ENCODE measurements around the gene RNASEL.
"Not testable (repeated sequence)": the region's sequence is repeated elsewhere in the genome, so short reads cannot be mapped to it uniquely, and the experiment has no call there.

Gene RNASEL

GRCh38 chr1:182588500-182589396 is at the start of gene RNASEL:
Gene RNASEL, minus strand, starts transcription at chr1:182589256. Its CDS starts 2,450 bp downstream, at chr1:182586806.
- no peak for DNase-seq (ENCODE audit: low read depth, low spot score)

GRCh38 chr1:182637769-182638168 is 48.7 kb upstream of the RNASEL start:
- no peak for DNase-seq (ENCODE audit: low read depth, low spot score)

- DNase-seq (ENCODE audit: low read depth, low spot score), result no peak
Measured at GRCh38 chr1:182635871-182636270, 46.8 kb upstream of the RNASEL start.

GRCh38 chr1:182634306-182635072 is 45.4 kb upstream of the RNASEL start:
- DNase-seq (ENCODE audit: low read depth, low spot score), result no peak

GRCh38 chr1:182633657-182634281 is 44.7 kb upstream of the RNASEL start:
- no peak for DNase-seq (ENCODE audit: low read depth, low spot score)

GRCh38 chr1:182633031-182633430 is 44.0 kb upstream of the RNASEL start:
- no peak for DNase-seq (ENCODE audit: low read depth, low spot score)

- DNase-seq (ENCODE audit: low read depth, low spot score), result not testable (repeated sequence)
Measured at GRCh38 chr1:182632441-182632857, 43.4 kb upstream of the RNASEL start.

GRCh38 chr1:182631954-182632353 is 42.9 kb upstream of the RNASEL start:
- no peak for DNase-seq (ENCODE audit: low read depth, low spot score)

GRCh38 chr1:182631053-182631677 is 42.1 kb upstream of the RNASEL start:
- no peak for DNase-seq (ENCODE audit: low read depth, low spot score)

- DNase-seq (ENCODE audit: low read depth, low spot score), result no peak
Measured at GRCh38 chr1:182630586-182630985, 41.5 kb upstream of the RNASEL start.

- no peak for DNase-seq (ENCODE audit: low read depth, low spot score)
Measured at GRCh38 chr1:182629499-182630096, 40.5 kb upstream of the RNASEL start.

- no peak for DNase-seq (ENCODE audit: low read depth, low spot score)
Measured at GRCh38 chr1:182629080-182629479, 40.0 kb upstream of the RNASEL start.

GRCh38 chr1:182628657-182629056 is 39.6 kb upstream of the RNASEL start:
- DNase-seq (ENCODE audit: low read depth, low spot score), result no peak

GRCh38 chr1:182627622-182628021 is 38.6 kb upstream of the RNASEL start:
- no peak for DNase-seq (ENCODE audit: low read depth, low spot score)

- no peak for DNase-seq (ENCODE audit: low read depth, low spot score)
Measured at GRCh38 chr1:182626527-182626926, 37.5 kb upstream of the RNASEL start.

GRCh38 chr1:182625719-182626504 is 36.9 kb upstream of the RNASEL start:
- no peak for DNase-seq (ENCODE audit: low read depth, low spot score)

- no peak for DNase-seq (ENCODE audit: low read depth, low spot score)
Measured at GRCh38 chr1:182625024-182625423, 36.0 kb upstream of the RNASEL start.

GRCh38 chr1:182624577-182624976 is 35.5 kb upstream of the RNASEL start:
- no peak for DNase-seq (ENCODE audit: low read depth, low spot score)

GRCh38 chr1:182622901-182623528 is 34.0 kb upstream of the RNASEL start:
- no peak for DNase-seq (ENCODE audit: low read depth, low spot score)

GRCh38 chr1:182621906-182622305 is 32.9 kb upstream of the RNASEL start:
- no peak for DNase-seq (ENCODE audit: low read depth, low spot score)
